Islet of Langerhans (tissue), 1 donor: ENCODE measurements around the gene SMYD3.

Experiments
- FAIRE-seq: peaks from one replicate; lab custom pipeline; 2011; peaks lifted over from hg19 to GRCh38; lab: Jason Lieb, UNC

Gene SMYD3

DNA sequence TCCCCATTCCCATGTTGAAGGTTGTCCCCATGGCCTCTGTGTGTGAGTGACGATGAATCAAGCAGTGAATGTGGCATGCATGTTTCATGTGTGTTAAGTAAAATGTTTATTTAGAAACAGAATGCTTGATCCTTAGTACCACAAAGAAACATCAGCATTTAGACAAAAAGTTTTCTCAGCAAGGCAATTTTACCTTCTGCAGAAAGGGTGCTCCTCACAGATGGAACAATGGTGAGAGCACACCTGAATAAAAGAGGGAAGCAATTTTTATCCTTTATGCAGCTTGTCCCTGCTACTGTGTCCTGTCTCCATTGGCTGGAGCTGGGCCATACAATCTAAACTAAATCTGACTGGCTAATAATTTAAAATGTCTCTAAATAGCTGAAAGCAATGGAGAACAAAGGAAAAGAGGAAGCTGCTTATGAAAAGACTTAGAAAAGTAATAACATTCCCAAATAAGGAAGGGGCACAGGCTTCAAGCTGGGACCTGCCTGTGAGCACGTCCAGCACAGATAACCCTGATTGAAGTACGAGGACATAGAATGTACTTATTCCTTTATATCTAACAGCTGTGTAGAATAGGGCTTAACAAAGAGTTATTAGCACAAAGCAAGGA, 8.4 kb upstream of the SMYD3 start:
- no peak for FAIRE-seq

GRCh38 chr1:246513619-246514343, 6.7 kb upstream of the SMYD3 start:
- FAIRE-seq: no peak

DNA sequence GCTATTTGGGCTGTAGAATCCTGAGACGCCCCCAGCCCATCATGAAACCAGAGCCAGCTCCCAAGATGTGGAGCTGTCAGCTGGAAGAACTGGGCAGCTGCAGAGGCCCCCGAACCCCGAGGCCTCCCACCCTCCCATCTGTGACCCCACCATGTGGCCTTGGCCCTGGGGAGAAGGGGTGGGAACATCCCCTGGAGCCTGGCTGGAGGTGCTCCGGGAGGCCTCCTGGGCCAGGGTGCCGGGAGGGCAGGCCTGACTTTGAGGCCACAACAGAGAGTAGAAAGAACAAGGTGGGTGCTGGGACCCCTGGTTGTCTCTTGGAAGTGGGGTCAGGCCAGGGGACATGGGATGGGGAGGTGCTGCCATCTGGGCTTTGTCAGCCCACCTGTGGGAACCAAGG, 6.0 kb upstream of the SMYD3 start:
- no peak for FAIRE-seq

GRCh38 chr1:246512635-246513034, 5.6 kb upstream of the SMYD3 start:
- no peak for FAIRE-seq

DNA sequence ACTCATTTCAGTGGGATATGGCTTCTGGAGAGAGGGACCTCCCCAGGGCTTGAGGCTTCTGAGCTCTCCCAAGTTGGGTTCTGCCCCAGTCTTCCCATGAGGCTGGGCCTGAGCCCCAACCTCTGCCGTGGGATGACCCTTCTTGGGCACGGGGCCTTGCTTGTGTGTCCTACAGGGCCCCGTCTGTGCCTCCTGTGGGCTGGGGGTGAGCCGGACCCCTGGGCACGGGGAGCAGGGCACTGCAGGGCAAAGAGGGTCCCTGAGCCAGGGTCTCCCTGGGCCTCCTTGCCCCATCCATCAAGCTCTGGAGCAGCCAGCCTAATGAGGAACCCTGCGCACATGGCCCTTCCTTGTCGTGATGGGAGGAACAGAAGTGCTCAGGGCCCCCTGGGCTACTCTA, 5.2 kb upstream of the SMYD3 start:
- FAIRE-seq: no peak

DNA sequence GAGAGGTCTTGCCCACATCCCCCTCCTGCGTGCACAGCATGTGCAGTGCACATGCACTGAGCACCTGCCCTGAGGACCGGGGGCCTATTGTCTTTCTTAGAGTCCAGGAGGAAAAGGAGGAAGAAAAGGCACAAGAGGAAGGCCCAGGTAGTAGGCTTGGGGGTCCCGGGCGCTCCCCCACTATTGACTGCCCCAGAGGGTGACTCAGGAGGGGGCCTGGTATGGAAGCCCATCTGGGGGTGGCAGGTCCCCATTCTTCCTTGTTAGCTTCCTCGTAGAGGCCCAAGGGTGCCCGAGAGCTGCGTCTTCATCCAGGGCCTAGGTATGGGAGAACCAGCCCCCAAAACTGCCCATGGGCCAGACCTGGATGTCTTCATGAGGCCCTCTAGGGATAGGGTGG, 4.1 kb upstream of the SMYD3 start:
- FAIRE-seq: no peak

- FAIRE-seq: no peak
These were observed 3.3 kb upstream of the SMYD3 start for GRCh38 chr1:246510147-246511030.

DNA sequence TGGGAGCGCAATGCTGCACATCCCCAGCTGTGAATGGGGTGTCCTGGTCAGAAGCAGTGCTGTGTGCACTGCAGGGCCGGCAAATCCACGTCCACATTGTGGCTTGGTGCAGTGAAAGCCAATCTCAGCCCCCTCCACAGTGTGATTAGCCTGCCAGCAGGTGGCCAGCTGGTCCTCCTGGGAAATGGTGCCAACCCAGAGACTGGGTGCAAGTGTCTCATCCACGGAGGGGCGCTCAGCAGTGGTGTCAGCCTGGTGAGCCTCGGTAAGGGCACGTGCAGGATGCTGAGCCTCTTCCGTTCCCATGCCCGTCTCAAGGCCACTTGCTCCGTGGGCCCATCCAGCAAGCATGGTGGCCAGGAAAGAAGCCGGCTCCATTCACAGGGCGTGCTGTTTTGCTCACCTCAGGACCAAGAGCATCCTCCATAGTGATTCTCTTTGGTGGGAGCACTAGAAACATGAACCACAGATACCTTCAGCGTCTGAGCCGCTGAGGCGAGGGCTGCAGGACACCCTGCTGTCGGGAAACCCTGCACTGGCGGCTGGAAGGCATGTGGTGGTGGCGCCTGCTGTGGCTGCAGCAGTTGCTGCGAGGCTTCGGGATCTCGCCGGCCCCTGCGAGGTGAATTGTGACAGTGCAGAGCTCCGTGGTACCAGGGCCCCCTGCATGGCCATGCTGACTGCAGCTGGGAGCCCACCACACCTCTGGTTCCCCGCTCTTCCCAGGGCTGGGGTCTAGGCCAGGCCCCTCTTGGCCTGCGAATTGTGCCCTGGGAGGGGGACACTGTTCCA, 2.0 kb upstream of the SMYD3 start:
- no peak for FAIRE-seq

DNA sequence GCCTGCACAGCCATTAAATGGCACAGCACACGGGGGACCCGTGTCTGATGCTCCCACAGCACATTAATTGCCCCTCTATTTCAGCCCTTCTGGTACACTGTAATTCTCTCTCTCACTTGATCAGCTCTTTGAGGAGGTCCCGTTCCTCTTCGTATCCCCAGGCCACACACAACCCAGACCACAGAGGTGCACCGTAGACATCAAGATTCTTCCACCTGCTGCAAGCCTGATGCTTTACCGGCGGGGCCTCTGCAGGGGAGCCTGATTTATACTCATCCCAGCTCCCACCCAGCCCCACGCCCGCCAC, 759 bp downstream of the SMYD3 start:
- no peak for FAIRE-seq

GRCh38 chr1:246503341-246503740, 3.7 kb downstream of the SMYD3 start:
- FAIRE-seq: no peak

DNA sequence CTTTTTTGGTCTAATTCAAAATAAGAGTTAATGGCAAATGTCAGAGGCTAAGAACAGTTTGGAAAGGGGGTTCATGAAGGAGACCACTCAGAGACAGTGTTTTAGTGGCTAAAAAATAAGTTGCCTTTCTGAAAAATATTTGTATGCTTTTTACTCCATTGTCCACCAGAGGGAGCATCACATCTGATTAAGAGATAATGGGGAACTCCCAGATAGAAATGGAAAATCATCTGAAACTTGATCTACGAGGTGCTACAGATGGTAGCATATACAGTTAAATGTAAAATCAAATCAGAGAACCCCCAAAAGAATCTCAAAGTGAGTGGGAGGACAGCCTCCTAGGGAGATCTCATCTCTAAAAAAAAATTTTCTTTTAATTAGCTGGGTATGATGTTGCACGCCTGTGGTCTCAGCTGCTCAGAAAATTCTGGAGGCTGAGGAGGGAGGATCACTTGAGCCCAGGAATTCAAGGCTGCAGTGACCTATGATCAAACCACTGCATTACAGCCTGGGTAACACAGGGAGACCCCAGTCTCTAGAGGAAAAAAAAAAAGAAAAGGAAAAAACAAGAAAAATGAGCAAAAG, 9.7 kb downstream of the SMYD3 start:
- FAIRE-seq: peak; percentile 80

- peak; percentile 89 for FAIRE-seq
These were observed 14.4 kb downstream of the SMYD3 start for GRCh38 chr1:246492611-246493245.

GRCh38 chr1:246491551-246492053, 15.5 kb downstream of the SMYD3 start:
- FAIRE-seq: no peak

DNA sequence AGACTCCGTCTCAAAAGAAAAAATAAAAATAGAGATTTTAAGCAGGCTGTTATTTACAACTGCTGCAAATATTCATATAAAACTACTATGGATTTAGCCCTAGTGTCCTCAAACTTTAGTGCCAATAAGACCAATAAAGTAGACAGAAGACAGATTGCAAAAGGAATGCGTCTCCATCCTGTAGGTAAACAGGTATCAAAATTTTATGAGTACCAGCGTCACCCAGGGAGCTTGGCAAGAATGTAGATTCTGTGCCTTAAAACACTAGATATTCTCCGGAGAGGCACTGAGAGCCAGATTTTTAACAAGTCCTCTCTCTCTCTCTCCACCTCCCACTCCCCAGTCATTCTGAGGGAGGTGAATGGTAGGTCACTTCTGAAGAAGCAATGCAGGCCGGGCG, 18.4 kb downstream of the SMYD3 start:
- no peak for FAIRE-seq

- no peak for FAIRE-seq
These were observed 23.5 kb downstream of the SMYD3 start for GRCh38 chr1:246483569-246483933.

DNA sequence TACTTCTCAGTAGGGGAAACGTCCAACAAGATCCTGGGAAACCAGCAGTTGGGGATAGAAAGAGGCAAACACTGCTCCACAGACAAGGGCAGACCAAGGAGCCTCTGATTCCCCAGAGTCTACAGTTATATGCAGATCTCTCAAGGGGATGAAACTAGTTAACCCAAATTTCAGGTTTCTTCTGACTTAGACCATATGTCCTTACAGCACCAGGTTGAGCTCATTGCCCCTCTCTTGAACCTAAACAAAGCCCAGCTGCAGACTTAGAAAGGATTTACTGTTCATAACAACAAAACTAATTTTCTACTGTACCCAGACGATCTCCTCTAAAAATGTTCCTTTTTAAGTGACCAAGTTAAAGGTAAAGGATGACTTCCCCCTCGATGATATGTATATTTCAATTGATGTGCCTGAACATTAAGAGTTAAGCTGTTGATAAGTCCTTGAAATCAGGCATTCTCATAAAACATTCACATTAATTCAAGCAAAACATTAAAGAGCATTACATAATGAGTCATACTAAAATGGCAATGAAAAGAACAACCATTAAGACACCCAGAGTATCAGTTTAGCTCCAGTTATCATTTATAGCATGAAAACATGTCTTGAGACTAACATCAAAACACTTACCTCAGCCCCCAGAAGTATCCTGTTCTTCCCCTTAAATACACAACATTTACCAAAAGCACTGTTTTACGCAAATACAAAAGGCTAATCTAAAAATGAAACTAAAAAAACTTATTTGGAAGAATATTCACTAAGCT, 24.1 kb downstream of the SMYD3 start:
- no peak for FAIRE-seq

DNA sequence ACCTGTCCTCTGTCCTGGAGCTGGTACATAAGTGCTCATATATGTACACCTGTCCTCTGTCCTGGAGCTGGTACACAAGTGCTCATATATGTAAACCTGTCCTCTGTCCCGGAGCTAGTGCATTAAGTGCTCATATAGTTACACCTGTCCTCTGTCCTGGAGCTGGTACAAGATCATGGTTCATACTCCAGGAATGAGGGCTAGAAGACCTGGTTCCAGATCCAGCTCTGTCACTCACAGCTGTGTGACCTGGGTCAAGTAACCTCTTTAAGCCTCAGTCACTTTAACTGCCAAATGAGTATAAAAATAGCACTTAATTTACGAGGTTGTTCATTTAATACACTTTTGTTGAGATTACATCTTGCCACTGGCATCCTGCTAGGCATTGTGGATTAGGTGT, 28.0 kb downstream of the SMYD3 start:
- FAIRE-seq: no peak

DNA sequence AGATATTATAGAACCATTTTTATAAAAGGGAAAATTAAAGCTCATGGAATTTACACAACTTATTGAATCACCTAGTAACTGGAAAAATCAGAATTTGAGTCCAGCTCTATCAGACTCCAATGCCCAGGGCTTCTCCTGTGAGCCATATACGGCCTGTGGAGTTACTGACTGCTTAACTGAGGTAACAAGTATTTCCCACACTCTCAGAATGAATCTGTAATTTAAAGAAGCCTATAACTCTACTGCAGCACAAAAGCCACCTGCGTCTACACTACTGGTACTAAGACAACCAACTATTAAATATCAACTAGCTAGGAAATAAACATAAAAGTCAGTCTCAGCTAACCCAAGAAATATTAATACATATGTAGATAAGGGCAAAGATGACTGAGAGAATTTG, 29.4 kb downstream of the SMYD3 start:
- FAIRE-seq: no peak

- FAIRE-seq: no peak
These were observed 30.3 kb downstream of the SMYD3 start for GRCh38 chr1:246476771-246477170.

- no peak for FAIRE-seq
These were observed 35.4 kb downstream of the SMYD3 start for GRCh38 chr1:246471688-246472087.

DNA sequence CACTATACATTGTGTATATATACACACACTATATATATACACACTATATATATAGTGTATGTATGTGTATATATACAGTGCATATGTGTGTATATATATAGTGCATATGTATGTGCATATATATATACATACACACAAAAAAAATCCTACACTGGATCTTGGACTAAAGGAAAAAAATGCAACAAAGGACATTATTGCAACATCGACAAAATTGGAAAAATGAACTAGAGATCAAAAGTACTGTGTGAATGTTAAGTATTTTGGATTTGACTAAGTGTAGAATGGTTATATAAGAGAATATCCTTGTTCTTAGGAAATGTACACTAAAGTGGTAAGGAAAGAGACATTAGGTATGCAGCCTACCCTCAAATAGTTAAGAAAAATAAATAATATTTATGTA, 36.5 kb downstream of the SMYD3 start:
- no peak for FAIRE-seq
